HG03196 (cell line): Measurements from ENCODE around the gene SLC4A5.
"Not testable (repeated sequence)": the region's sequence is repeated elsewhere in the genome, so short reads cannot be mapped to it uniquely, and the experiment has no call there.

Experiments used
- ATAC-seq: cut with Tn5 transposase; IDR thresholded peaks from one replicate; pipeline ENCODE4 v1.9.1; 2021; ENCODE audit not compliant: unreplicated experiment

SLC4A5 gene

GRCh38 chr2:74205113-74205512 lies 138.1 kb downstream of the SLC4A5 start:
- ATAC-seq, result no peak

- ATAC-seq, result no peak
Observed at GRCh38 chr2:74204436-74204835, 138.8 kb downstream of the SLC4A5 start.

DNA sequence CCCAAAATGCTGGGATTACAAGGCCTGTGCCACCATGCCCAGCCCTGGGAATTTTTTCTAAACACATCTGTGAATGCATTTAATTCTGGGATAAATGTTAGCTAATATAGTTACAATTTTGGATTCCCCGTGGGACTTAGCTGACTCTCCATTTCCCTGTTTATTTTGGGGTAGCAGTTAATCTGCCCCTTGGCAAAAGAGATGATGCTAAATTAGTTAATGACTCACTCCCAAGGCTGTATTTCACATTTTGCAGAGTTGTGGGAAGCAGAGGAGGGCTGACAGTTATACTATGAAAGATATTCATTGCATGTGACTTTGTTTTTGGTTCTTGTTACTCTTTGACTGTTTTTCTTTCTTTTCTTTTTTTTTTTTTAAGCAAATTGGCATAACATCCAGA lies 141.6 kb downstream of the SLC4A5 start:
- ATAC-seq, result no peak

DNA sequence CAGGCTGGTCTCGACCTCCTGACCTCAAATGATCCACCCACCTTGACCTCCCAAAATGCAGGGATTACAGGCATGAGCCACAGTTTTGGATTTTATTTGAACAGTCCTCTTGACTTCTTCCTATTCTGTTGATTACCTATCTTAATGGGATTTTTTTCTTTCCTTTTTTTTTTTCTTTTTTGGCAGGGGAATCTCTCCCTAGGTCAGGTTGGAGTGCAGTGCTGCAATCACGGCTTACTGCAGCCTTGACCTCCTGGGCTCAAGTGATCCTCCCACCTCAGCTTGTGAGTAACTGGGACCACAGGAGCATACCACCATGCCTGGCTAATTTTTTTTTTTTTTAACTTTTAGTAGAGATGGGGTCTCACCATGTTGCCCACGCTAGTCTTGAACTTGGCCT lies 142.0 kb downstream of the SLC4A5 start:
- no peak for ATAC-seq

GRCh38 chr2:74199871-74200305 lies 143.3 kb downstream of the SLC4A5 start:
- no peak for ATAC-seq

GRCh38 chr2:74199275-74199701 lies 143.9 kb downstream of the SLC4A5 start:
- ATAC-seq, result no peak

DNA sequence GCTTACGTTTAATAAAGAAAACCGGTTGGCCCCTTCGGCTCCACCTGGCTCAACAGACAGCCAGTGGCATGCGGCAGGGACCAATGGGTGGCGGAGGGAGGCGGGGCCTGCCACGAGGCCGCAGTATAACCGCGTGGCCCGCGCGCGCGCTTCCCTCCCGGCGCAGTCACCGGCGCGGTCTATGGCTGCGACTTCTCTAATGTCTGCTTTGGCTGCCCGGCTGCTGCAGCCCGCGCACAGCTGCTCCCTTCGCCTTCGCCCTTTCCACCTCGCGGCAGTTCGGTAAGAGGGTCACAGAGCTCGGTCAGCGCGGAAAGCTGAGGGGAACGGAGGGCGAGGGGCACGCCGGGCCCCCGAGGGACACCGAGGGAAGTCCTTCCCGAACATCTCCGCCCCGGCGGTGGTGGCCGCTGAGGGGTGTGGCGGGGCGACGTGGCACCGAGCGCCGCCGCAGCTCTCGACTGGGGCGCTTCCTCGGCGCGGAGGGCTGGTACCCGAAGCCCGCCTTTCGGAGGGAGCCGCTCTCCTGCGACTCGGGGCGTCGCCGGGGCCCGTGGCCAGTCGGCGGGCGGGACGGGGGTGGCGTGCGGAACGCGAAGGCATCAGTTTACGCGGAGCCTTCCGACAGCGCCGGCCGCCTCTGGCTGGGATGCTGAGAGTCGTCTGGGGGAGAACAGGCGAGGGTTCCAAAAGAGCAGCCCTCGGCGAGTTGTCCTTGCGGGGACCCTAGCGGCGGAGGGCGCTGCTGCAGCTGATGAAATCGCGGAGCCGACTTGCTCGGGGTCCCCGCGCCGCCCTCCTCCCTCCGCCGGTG lies 144.5 kb downstream of the SLC4A5 start, which contains the start of gene MTHFD2:
MTHFD2 (plus strand) TSS at position 155 of the 814 bp plus-strand sequence; CDS start at position 182, 27 bp downstream.
- ATAC-seq, result peak; percentile 88

GRCh38 chr2:74198023-74198460 lies 145.2 kb downstream of the SLC4A5 start:
- no peak for ATAC-seq

GRCh38 chr2:74197049-74197448 lies 146.2 kb downstream of the SLC4A5 start:
- no peak for ATAC-seq

DNA sequence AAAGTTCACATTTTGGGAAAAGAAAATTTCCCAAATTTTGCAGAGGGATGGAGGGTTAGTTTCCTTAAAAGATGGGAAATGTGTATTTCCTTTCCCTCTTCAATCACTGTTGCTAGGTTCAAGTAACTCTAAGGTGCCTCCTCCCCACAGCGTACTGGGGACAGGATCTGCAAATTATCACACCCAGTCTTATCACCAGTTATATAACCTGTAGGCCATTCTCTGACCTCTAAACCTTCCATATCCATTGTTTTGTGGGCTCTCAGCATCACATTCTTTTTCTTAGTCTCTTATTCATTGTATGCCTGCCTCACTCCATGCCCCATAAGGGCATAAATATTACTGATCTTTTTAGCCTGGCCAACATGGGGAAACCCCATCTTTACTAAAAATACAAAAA lies 148.4 kb downstream of the SLC4A5 start:
- no peak for ATAC-seq

- ATAC-seq, result no peak
Observed at GRCh38 chr2:74191596-74192380, 151.4 kb downstream of the SLC4A5 start.

- no peak for ATAC-seq
Observed at GRCh38 chr2:74188696-74189095, 154.5 kb downstream of the SLC4A5 start.

DNA sequence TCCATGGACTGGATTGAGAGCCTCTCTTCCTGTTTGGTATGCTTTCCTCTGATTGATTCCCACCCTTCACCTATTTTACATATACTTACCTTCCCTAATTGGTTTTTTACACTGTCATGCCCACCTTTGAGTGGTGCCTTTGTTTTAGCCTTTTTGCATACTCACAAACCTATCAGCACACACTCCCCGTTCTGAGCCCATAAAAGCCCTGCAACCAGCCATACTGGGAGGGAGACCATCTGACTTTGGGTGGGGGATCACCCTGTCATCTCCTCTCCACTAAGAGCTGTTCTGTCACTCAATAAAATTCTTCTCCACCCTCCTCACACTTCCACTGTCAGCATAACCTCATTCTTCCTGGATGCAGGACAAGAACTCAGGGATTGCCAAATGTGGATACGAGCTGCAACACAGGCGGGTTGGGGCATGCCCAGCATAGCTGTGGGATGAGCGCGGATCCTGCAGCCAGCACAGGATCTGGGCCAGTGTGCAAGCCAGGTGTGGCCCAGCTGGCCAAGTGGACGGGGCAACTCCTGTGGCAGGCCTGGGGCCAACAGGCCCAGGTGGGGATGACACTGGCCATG lies 155.1 kb downstream of the SLC4A5 start:
- ATAC-seq, result no peak

DNA sequence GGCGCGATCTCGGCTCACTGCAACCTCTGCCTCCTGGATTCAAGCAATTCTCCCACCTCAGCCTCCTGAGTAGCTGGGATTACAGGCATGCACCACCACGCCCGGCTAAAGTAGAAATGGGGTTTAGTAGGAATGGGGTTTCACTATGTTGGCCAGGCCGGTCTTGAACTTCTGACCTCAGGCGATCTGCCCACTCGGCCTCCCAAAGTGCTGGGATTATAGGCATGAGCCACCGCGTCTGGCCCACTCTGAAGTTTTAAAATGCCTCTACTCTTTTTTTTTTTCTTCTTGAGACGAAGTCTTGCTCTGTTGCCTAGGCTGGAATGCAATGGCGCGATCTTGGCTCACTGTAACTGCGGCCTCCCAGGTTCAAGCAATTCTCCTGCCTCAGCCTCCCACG lies 156.5 kb downstream of the SLC4A5 start:
- ATAC-seq, result not testable (repeated sequence)

- ATAC-seq, result peak; percentile 71
Observed at GRCh38 chr2:74186038-74186437, 157.2 kb downstream of the SLC4A5 start.

DNA sequence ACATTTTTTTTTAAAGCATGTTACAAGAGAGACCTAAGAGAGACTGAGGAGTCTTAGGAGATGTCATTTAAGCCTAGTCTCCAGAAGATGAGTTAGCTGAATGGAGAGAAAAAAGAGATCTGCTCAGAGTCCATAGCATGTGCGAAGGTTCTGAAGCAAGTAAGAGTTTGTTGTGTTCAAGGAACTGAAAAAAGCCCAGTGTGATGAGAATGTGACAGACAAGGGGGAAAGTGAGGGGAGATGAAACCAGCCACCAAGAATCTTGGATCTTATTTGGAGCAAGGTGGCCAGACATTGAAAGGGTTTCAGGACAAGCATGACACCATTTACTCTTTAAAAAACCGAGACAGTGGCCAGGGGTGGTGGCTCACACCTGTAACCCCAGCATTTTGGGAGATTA lies 159.3 kb downstream of the SLC4A5 start:
- ATAC-seq, result no peak

DNA sequence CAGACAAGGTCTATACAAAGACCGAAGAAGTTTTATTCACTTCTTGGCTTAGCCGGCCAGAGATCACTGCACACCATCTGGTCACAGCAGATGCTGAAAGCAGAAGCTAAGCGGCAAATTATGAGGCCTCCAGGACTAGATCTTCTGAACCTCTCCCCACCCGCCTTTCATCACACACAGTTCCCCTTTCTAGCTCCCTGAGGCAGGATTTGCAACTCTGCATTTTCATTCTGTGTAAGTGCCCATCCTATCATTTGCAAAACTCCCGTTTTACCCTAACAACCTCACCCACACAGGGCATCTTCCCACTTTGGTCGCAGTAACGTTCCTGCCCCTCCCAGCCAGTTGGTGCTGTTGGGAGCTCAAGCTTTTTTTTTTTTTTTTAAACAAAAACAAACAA lies 161.5 kb downstream of the SLC4A5 start:
- no peak for ATAC-seq

DNA sequence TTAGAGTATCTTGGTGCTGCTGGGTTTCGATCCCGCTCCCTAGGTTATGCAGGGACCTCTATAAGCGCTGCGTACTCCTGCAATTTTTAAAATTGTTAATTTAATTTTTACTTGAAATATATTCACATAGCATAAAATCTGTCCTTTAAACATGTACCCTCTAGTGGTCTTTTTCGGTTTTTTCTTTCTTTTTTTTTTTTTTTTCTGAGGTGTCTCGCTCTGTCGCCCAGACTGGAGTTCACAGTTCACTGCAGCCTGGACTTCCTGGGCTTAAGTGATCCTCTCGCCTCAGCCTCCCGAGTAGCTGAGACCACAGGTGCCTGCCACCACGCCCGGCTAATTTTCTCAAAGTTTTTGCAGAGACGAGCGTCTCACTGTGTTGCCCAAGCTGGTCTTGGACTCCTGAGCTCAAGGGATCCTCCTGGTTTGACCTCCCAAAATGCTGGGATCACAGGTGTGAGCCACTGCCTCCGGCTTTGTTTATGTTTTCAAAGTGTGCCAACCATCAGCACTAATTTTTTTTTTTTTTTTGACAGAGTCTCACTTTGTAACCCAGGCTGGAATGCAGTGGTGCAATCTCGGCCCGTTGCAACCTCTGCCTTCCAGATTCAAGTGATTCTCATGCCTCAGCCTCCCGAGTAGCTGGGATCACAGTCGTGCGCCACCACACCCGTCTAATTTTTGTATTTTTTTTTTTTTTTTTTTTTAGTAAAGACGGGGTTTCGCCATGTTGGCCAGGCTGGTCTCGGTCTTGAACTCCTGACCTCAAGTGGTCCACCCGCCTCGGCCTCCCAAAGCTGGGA lies 164.0 kb downstream of the SLC4A5 start:
- ATAC-seq, result peak; percentile 1

DNA sequence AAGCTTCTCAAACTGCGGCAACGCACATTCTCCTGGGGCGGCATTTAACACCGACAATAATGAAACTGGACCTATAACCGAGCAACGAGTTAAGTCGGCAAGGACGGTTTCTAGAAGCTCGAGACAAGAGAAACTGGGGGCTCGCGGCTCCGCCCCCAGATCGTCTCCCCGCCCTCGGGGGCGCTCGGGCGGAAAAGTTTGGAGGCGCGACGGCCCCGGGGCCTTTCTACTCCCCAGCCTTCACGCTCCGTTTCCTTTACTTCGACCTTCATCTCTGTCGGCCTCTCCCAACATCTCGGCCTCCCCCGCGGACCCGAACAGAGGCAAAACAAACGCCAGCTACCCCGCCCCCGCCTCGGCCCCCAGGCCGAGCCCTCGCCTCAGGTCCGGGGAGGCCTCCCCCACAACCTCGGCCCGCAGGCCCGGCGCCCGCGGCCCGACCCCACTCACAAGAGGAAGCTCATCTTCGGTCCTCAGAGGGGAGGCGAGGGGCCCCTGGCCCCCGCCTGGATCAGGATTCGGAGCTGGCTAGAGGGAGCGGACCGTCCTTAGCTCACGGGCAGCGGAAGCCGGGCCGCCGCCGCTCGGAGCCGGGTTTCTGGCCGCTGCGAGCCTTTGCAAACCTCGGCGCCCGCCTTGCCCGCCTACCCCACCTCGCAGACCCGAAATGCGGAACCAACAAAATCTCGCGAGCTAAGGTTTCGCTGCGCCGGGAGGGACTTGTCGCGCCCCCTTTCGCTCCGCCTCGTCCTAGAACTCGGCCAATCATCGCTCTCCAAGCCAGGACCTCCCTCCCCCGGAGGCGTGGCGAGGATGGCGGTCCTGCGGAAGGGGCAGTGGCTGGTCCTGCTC lies 164.8 kb downstream of the SLC4A5 start, which contains the start of gene MOB1A:
MOB1A (minus strand) TSS at position 669 of the 852 bp plus-strand sequence; CDS start at position 464, 205 bp downstream.
- peak; percentile 87 for ATAC-seq

DNA sequence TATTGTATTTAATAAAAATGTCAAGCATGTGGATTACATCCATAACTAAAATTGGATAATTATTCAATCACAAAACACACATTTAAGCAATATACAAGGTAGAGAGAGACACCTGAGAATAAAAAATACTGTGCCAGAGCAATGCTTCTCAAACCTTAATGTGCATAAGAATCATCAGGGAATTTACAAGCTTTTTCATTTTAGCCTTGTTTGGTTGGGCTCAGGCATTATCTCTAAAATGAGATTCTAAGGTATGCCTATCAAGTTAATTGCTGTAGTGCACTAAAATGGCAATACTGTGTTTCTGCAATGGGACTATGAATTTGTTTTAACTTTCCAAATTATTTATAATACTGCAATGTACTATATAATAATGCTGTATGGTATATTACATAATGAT lies 165.5 kb downstream of the SLC4A5 start:
- ATAC-seq, result no peak
